Measurements from ENCODE around the gene WIPF3.

WIPF3 gene

DNA sequence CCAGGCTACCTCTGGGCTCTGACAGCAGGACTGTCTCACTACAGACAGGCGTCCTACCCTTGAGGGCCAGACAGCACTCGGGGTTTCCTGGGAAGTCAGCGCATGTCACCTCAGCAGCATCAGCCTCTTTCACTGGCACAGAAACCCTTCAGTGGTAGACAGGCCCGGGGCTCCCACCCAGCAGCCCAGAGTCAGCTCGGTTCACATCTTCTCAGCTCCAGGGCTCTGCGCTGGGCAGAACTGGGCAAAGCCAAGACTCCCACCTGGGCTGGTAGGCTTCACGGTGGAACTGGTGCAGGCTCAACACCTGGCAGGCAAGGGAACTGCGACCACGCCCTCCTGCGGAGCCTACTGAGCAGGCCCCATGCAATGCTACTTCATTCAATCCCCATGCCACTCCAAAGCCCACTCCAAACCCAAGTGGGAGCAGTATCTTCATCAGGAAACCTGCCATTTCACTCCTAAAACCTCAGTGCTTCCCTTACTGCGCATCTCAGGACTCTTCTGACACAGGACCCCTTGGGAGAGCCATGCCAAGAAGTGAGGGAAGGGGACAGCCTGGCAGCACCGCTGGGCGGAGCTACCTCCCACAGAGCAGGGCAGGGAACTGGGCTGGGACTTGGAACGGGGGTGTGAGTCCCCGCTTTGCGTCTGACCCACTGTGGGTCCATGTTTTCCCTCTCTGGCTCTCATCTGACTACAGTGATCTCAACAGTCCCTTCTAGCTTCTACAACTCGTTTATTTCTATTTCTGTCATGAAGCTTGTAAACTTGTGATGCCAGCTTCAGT, 122.9 kb downstream of the WIPF3 start:
- Mint-ChIP-seq H3K36me3 (ENCODE audit: low read depth) (peaks cover 42% of the 10 kb centered on the region), H3K9me3 (no peaks in the 10 kb centered on the region), H3K4me1 (peaks cover 8% of the 10 kb centered on the region), H3K27ac (no peak overlapping the region), H3K4me3 (no peak overlapping the region), H3K27me3 (ENCODE audit: low read depth, poor library complexity) (no peaks in the 10 kb centered on the region)
- DNase-seq: no peak
- TF ChIP-seq, protein P1, sequence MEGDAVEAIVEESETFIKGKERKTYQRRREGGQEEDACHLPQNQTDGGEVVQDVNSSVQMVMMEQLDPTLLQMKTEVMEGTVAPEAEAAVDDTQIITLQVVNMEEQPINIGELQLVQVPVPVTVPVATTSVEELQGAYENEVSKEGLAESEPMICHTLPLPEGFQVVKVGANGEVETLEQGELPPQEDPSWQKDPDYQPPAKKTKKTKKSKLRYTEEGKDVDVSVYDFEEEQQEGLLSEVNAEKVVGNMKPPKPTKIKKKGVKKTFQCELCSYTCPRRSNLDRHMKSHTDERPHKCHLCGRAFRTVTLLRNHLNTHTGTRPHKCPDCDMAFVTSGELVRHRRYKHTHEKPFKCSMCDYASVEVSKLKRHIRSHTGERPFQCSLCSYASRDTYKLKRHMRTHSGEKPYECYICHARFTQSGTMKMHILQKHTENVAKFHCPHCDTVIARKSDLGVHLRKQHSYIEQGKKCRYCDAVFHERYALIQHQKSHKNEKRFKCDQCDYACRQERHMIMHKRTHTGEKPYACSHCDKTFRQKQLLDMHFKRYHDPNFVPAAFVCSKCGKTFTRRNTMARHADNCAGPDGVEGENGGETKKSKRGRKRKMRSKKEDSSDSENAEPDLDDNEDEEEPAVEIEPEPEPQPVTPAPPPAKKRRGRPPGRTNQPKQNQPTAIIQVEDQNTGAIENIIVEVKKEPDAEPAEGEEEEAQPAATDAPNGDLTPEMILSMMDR (IDR thresholded peaks at IDR 0.05): no peak

DNA sequence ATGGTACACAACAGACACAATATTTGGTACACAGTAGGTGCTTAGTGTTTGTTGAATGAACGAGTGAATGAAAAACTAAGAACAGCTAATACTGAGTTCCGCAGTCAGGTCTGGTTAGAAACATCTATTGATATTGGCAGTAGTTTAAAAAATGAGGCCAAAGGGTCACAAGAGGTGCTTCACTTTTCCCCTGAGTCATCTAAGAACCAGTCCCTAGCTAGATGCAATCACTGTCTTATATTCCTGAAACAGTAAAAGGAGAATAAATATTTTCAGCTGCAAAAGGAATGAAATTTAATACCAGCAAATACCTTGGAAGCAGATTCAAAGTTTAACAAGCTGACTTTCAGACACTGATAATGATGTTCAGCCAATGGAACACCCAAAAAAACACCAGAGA, 128.8 kb downstream of the WIPF3 start:
- Mint-ChIP-seq H3K4me1 (no peaks in the 10 kb centered on the region), H3K27ac (no peak overlapping the region), H3K4me3 (no peak overlapping the region), H3K36me3 (ENCODE audit: low read depth) (peaks cover 86% of the 10 kb centered on the region), H3K9me3 (peaks cover 4% of the 10 kb centered on the region), H3K27me3 (ENCODE audit: low read depth, poor library complexity) (no peaks in the 10 kb centered on the region)
- no peak for DNase-seq
- TF ChIP-seq, protein P1 (IDR thresholded peaks at IDR 0.05): no peak

DNA sequence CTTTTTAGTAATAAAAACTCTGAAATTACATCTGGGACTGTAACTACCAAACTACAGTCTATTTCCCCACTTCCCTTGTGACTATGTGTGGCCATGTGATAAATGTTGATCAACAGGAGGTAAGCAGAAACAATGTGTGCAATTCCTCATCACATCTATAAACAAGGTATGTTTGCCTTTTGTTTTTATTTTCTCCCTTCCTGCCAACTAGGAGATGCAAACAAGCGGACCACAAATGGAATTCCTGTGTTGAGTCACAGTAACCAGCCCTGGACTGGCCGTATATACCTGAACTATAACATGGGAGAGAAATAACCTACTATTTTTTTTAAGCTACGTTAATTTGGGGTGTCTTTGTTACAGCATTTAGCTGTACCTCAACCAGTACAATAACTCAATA, 130.8 kb downstream of the WIPF3 start:
- DNase-seq: no peak
- H3K27ac Mint-ChIP-seq: no peak overlapping the region
- peaks cover 86% of the 10 kb centered on the region for H3K36me3 Mint-ChIP-seq (ENCODE audit: low read depth)
- TF ChIP-seq, protein P1 (IDR thresholded peaks at IDR 0.05): no peak
- H3K4me1 Mint-ChIP-seq: peaks cover 4% of the 10 kb centered on the region
- no peaks in the 10 kb centered on the region for H3K27me3 Mint-ChIP-seq (ENCODE audit: low read depth, poor library complexity)
- H3K9me3 Mint-ChIP-seq: peaks cover 4% of the 10 kb centered on the region
- no peak overlapping the region for H3K4me3 Mint-ChIP-seq

DNA sequence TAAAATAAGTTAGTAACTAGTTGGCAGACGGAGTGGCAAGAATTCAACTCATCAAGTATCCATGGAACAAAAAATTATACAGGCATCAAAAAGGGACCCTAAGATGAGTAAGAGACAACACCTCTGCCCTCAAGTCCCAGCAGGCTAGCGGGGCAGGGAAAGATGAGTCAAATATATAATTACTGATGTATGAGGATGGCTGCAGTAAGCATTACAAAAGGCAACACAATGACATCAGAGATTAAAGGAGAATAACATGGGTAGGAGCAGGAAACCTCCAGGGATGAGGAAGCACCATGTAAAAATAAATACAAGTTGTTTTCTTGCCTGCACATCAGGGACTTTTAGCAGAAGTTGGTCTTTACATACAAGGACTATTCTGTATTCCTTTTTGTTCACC, 133.9 kb downstream of the WIPF3 start:
- Mint-ChIP-seq H3K4me3 (no peak overlapping the region), H3K27me3 (ENCODE audit: low read depth, poor library complexity) (peaks cover 4% of the 10 kb centered on the region), H3K9me3 (peaks cover 4% of the 10 kb centered on the region), H3K4me1 (peaks cover 23% of the 10 kb centered on the region), H3K36me3 (ENCODE audit: low read depth) (peaks cover 92% of the 10 kb centered on the region), H3K27ac (no peak overlapping the region)
- no peak for DNase-seq
- TF ChIP-seq, protein P1 (IDR thresholded peaks at IDR 0.05): no peak

DNA sequence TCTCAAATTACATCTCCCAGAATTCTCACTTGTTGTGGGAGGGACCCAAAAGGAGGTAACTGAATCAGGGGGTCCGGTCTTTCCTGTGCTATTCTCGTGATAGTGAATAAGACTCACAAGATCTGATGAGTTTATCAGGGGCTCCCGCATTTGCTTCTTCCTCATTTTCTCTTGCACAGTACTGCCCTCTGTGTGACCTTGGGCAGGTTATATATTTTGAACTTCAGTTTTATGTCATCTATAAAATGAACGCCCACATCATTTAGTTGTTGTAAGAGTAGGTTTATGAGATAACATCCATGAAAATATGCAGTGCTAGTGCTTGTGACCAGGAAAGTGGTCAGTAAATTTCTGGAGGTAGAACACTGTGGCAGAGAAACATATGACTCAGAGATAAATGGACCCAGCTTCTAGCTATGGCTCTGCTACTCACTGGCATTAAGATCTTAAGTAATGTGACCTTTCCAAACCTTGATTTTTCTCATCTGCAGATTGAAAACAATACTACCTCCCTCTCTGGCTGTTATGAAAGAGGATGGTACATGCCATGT, 139.0 kb downstream of the WIPF3 start:
- Mint-ChIP-seq H3K4me3 (no peak overlapping the region), H3K9me3 (no peaks in the 10 kb centered on the region), H3K4me1 (peaks cover 23% of the 10 kb centered on the region), H3K27ac (peak overlapping the region; percentile 41), H3K27me3 (ENCODE audit: low read depth, poor library complexity) (peaks cover 4% of the 10 kb centered on the region), H3K36me3 (ENCODE audit: low read depth) (peaks cover 83% of the 10 kb centered on the region)
- no peak for DNase-seq
- TF ChIP-seq, protein P1 (IDR thresholded peaks at IDR 0.05): no peak
